GM15510 (cell line): ENCODE results near the gene KCNJ14.

Experiments used
- POLR2A ChIP-seq: IDR thresholded peaks from 3 replicates; pipeline ENCODE4 v1.6.1; 2011; ENCODE audit warnings: borderline replicate concordance; ENCODE audit not compliant: insufficient read length; ENCODE audit errors: extremely low read depth

KCNJ14 gene

GRCh38 chr19:48442116-48443035, 13.0 kb upstream of the KCNJ14 start:
- TF ChIP-seq POLR2A, result no peak

GRCh38 chr19:48443256-48443655, 12.1 kb upstream of the KCNJ14 start:
- no peak for TF ChIP-seq POLR2A

GRCh38 chr19:48443731-48444128, 11.6 kb upstream of the KCNJ14 start:
- no peak for TF ChIP-seq POLR2A

GRCh38 chr19:48444129-48444935, 11.0 kb upstream of the KCNJ14 start:
- TF ChIP-seq POLR2A, result no peak

- TF ChIP-seq POLR2A, result no peak
Measured at GRCh38 chr19:48444936-48445200, 10.5 kb upstream of the KCNJ14 start.

GRCh38 chr19:48445256-48445605, 10.1 kb upstream of the KCNJ14 start:
- no peak for TF ChIP-seq POLR2A

- peak; percentile 75 for TF ChIP-seq POLR2A
Measured at GRCh38 chr19:48445606-48446481, 9.5 kb upstream of the KCNJ14 start, which contains the start of gene GRWD1. TSS of gene GRWD1 (plus strand) at chr19:48445983. CDS start at chr19:48446006, 23 bp downstream.

GRCh38 chr19:48446579-48446978, 8.8 kb upstream of the KCNJ14 start:
- TF ChIP-seq POLR2A, result no peak

- no peak for TF ChIP-seq POLR2A
Measured at GRCh38 chr19:48448563-48448962, 6.8 kb upstream of the KCNJ14 start.

- no peak for TF ChIP-seq POLR2A
Measured at GRCh38 chr19:48450441-48450840, 4.9 kb upstream of the KCNJ14 start.

GRCh38 chr19:48450863-48451262, 4.5 kb upstream of the KCNJ14 start:
- no peak for TF ChIP-seq POLR2A

- no peak for TF ChIP-seq POLR2A
Measured at GRCh38 chr19:48451624-48452023, 3.8 kb upstream of the KCNJ14 start.

GRCh38 chr19:48452289-48453190, 2.8 kb upstream of the KCNJ14 start:
- no peak for TF ChIP-seq POLR2A
